ENCODE data around the gene PCDHB11.
"Not testable (repeated sequence)": the region's sequence is repeated elsewhere in the genome, so short reads cannot be mapped to it uniquely, and the experiment has no call there.

The PCDHB11 gene

GRCh38 chr5:141214583-141214982 is 15.2 kb downstream of the PCDHB11 start:
- in situ Hi-C loops (cut with HindIII; ENCODE audit: low sequenced_read_pairs); H3K4me3 ChIP-seq (ENCODE audit: low read depth, low read length); DNase-seq (ENCODE audit: low read depth): not testable (repeated sequence)

- DNase-seq (ENCODE audit: low read depth); in situ Hi-C loops (cut with HindIII; ENCODE audit: low sequenced_read_pairs); H3K4me3 ChIP-seq (ENCODE audit: low read depth, low read length): not testable (repeated sequence)
These were observed 16.1 kb downstream of the PCDHB11 start for GRCh38 chr5:141215504-141215903.

DNA sequence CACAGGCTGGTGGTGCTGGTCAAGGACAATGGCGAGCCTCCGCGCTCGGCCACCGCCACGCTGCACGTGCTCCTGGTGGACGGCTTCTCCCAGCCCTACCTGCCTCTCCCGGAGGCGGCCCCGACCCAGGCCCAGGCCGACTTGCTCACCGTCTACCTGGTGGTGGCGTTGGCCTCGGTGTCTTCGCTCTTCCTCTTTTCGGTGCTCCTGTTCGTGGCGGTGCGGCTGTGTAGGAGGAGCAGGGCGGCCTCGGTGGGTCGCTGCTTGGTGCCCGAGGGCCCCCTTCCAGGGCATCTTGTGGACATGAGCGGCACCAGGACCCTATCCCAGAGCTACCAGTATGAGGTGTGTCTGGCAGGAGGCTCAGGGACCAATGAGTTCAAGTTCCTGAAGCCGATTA is 16.6 kb downstream of the PCDHB11 start:
- in situ Hi-C loops (cut with HindIII; ENCODE audit: low sequenced_read_pairs); H3K4me3 ChIP-seq (ENCODE audit: low read depth, low read length); DNase-seq (ENCODE audit: low read depth): not testable (repeated sequence)

DNA sequence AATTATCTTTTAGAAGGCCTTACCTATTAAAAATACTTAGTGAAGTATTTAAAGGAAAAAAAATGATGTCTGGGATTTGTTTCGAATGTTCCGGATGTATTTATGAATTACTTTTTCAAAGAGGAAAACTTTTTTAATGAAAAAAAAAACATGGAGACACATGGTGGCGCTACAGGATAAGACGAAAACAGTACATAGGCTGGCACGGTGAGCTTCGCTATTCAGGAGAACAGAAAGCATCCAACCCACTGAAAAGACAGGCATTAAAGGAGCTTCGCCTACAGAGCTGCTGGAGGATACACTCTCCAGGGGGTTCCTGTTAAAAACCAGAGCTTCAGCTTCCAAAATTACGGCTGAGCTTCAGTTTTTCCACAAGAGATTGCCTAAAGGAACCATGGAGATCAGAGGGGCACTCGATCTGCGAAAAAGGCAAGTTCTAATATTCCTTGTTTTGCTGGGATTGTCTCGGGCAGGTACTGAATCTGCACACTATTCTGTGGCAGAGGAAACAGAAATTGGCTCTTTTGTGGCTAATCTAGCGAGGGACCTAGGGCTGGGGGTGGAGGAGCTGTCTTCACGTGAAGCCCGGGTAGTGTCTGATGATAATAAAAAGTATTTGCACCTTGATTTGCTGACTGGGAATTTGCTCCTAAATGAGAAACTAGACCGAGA is 23.8 kb downstream of the PCDHB11 start, which contains the start of gene PCDHB14:
Gene PCDHB14 (plus strand): TSS at position 232 of the 672 bp plus-strand sequence. CDS start 163 bp downstream, at position 395.
- DNase-seq (ENCODE audit: low read depth): no peak
- H3K4me3 ChIP-seq (ENCODE audit: low read depth, low read length): peak within 1 kb of the TSS; percentile 16
- in situ Hi-C loops (cut with HindIII; ENCODE audit: low sequenced_read_pairs): no loop called here
- no peak for TF ChIP-seq CTCF (IDR thresholded peaks at IDR 0.05; ENCODE audit: low read depth, low read length, missing control alignments)

GRCh38 chr5:141224844-141225243 is 25.4 kb downstream of the PCDHB11 start:
- in situ Hi-C loops (cut with HindIII; ENCODE audit: low sequenced_read_pairs): not testable (repeated sequence)

DNA sequence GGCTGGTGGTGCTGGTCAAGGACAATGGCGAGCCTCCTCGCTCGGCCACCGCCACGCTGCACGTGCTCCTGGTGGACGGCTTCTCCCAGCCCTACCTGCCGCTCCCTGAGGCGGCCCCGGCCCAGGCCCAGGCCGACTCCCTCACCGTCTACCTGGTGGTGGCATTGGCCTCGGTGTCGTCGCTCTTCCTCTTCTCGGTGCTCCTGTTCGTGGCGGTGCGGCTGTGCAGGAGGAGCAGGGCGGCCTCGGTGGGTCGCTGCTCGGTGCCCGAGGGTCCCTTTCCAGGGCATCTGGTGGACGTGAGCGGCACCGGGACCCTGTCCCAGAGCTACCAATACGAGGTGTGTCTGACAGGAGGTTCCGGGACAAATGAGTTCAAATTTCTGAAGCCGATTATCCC is 26.0 kb downstream of the PCDHB11 start:
- in situ Hi-C loops (cut with HindIII; ENCODE audit: low sequenced_read_pairs); DNase-seq (ENCODE audit: low read depth); H3K4me3 ChIP-seq (ENCODE audit: low read depth, low read length): not testable (repeated sequence)

More at GRCh38 chr5:141224844-141225243, 25.4 kb downstream of the PCDHB11 start:
- DNase-seq (ENCODE audit: low read depth); H3K4me3 ChIP-seq (ENCODE audit: low read depth, low read length): not testable (repeated sequence)

- DNase-seq (ENCODE audit: low read depth): no peak
- in situ Hi-C loops (cut with HindIII; ENCODE audit: low sequenced_read_pairs): no loop called here
- H3K4me3 ChIP-seq (ENCODE audit: low read depth, low read length): no peak overlapping the region
- TF ChIP-seq CTCF (IDR thresholded peaks at IDR 0.05; ENCODE audit: low read depth, low read length, missing control alignments): no peak
These were observed 34.8 kb downstream of the PCDHB11 start for GRCh38 chr5:141234109-141234667.

GRCh38 chr5:141235922-141236321 is 36.5 kb downstream of the PCDHB11 start:
- in situ Hi-C loops (cut with HindIII; ENCODE audit: low sequenced_read_pairs); H3K4me3 ChIP-seq (ENCODE audit: low read depth, low read length); DNase-seq (ENCODE audit: low read depth): not testable (repeated sequence)

- TF ChIP-seq CTCF (IDR thresholded peaks at IDR 0.05; ENCODE audit: low read depth, low read length, missing control alignments): no peak
- no peak for DNase-seq (ENCODE audit: low read depth)
- H3K4me3 ChIP-seq (ENCODE audit: low read depth, low read length): no peak overlapping the region
- in situ Hi-C loops (cut with HindIII; ENCODE audit: low sequenced_read_pairs): no loop called here
These were observed 37.3 kb downstream of the PCDHB11 start for GRCh38 chr5:141236516-141237313.

Data from astrocyte of the cerebellum (primary cell).